ENCODE data around the gene REPIN1.

DNA sequence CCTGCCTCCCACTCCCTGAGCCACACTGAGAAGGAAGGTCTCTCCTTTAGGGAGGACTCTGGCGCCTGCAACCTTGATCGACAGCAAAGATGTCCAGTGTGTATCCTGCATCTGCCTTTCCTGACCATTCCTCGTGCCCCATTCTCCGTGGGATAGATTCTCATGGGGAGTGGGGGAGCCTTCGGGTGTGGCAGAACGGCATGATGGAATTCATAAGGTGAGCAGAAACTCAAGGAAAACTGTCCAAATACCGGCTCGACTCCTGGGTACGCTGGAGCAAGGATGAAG, 26.6 kb upstream of the REPIN1 start:
- TF ChIP-seq, protein P1, sequence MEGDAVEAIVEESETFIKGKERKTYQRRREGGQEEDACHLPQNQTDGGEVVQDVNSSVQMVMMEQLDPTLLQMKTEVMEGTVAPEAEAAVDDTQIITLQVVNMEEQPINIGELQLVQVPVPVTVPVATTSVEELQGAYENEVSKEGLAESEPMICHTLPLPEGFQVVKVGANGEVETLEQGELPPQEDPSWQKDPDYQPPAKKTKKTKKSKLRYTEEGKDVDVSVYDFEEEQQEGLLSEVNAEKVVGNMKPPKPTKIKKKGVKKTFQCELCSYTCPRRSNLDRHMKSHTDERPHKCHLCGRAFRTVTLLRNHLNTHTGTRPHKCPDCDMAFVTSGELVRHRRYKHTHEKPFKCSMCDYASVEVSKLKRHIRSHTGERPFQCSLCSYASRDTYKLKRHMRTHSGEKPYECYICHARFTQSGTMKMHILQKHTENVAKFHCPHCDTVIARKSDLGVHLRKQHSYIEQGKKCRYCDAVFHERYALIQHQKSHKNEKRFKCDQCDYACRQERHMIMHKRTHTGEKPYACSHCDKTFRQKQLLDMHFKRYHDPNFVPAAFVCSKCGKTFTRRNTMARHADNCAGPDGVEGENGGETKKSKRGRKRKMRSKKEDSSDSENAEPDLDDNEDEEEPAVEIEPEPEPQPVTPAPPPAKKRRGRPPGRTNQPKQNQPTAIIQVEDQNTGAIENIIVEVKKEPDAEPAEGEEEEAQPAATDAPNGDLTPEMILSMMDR (conservative IDR thresholded peaks at IDR 0.05; ENCODE audit: low read depth, low read length): no peak
- TF ChIP-seq EZH2 (IDR thresholded peaks at IDR 0.05; ENCODE audit: borderline replicate concordance, low read depth, low read length, poor library complexity, severe bottlenecking): no peak

Data from A673 (cell line).